ENCODE results near the gene SCCPDH. TPM values are rescaled to one million over a fixed set of nuclear protein-coding genes. Genes with fewer than 3 reads are reported as not detected.

Gene SCCPDH
- total and polyA plus RNA-seq, 2 of the 13 experiments (the other 11 are each of a cell fraction or from before 2014, with no cell fraction given), result 36.7 to 62.3 TPM

- Histone ChIP-seq H3K9ac (ENCODE audit: insufficient read depth, low read depth, low read length) (no peak overlapping the region), H3K27ac (ENCODE audit: extremely low read length, insufficient read depth, low read length) (peak overlapping the region; percentile 95), H3K9me3 (ENCODE audit: low read length) (no peaks in the 10 kb centered on the region), H3K4me3 (replicated peaks in 1 of 3; ENCODE audit: insufficient read depth in 1 of 3, low read depth in 2 of 3, low read length in 3 of 3) (no peak overlapping the region), H3K79me2 (ENCODE audit: insufficient read depth, low read length) (peaks cover 28% of the 10 kb centered on the region), H2AFZ (ENCODE audit: low read length) (no peak overlapping the region), H3K36me3 (replicated peaks in 1 of 2; ENCODE audit: control insufficient read depth in 1 of 2, insufficient read depth in 2 of 2, low read length in 2 of 2) (peaks cover 8 to 32% of the 10 kb centered on the region in 2 experiments), H4K20me1 (ENCODE audit: insufficient read depth, low read length) (no peaks in the 10 kb centered on the region), H3K4me2 (ENCODE audit: low read depth, low read length) (no peak overlapping the region), H3K4me1 (ENCODE audit: insufficient read depth, low read length) (peaks cover 55% of the 10 kb centered on the region), H3K27me3 (ENCODE audit: control insufficient read depth in 1 of 2, insufficient read depth in 2 of 2, low read length in 2 of 2) (no peaks in the 10 kb centered on the region)
- BruUV-seq (replicated peaks), result no TSS peak
- DNase-seq (ENCODE audit: low spot score), result no peak
- no peak for ATAC-seq
- WGBS (ENCODE audit: low lambda C conversion rate), result 90% methylated on average over 4 of the region's 4 CpGs
- TF ChIP-seq ZNF792 (CRISPR knock-in tag; IDR thresholded peaks at IDR 0.05) (no peak), ZNF557 (CRISPR knock-in tag; IDR thresholded peaks at IDR 0.05) (no peak), ATF5 (CRISPR knock-in tag; IDR thresholded peaks at IDR 0.05; ENCODE audit: low read depth) (no peak), ZNF674 (CRISPR knock-in tag; IDR thresholded peaks at IDR 0.05; ENCODE audit: low read depth) (no peak), ZNF850 (CRISPR knock-in tag; conservative IDR thresholded peaks at IDR 0.05) (no peak), JARID2 (CRISPR knock-in tag; IDR thresholded peaks at IDR 0.05; ENCODE audit: insufficient replicate concordance) (no peak), SRY (CRISPR knock-in tag; IDR thresholded peaks at IDR 0.05) (no peak), DPF2 (CRISPR knock-in tag; IDR thresholded peaks at IDR 0.05; ENCODE audit: borderline replicate concordance, low read depth) (no peak), ZNF501 (CRISPR knock-in tag; IDR thresholded peaks at IDR 0.05) (no peak), PRDM15 (CRISPR knock-in tag; IDR thresholded peaks at IDR 0.05) (no peak), ZBTB8A (CRISPR knock-in tag; IDR thresholded peaks at IDR 0.05; ENCODE audit: borderline replicate concordance, low read depth) (no peak), ZNF354B (CRISPR knock-in tag; IDR thresholded peaks at IDR 0.05) (no peak), FOXK2 (IDR thresholded peaks at IDR 0.05) (no peak), MXD4 (CRISPR knock-in tag; IDR thresholded peaks at IDR 0.05) (no peak), ZKSCAN8 (CRISPR knock-in tag; IDR thresholded peaks at IDR 0.05; ENCODE audit: borderline replicate concordance) (no peak), ZKSCAN1 (IDR thresholded peaks at IDR 0.05; ENCODE audit: low read length) (no peak)
- intact Hi-C loops (cut with micrococcal nuclease; ENCODE audit: unreplicated experiment), result no loop called here
- FAIRE-seq, result no peak
- POLR2A ChIA-PET, result interaction anchor here (4.0 kb wide), 1 partner anchor 15 kb away, joined by 82 read pairs; no protein-coding TSS in a partner anchor
- CTCF ChIA-PET (ENCODE audit: low intra/inter-chr PET ratio, low total read pairs), result no interaction called here
- in situ Hi-C loops (cut with HindIII; ENCODE audit: extremely low pct_ligation_motif_present, low pct_unique_long_range_greater_than_20kb), result no loop called here
These were observed 2.7 kb downstream of the SCCPDH start for GRCh38 chr1:246726881-246727280.

Measured in HepG2 (cell line).